Common myeloid progenitor, CD34-positive (primary cell): Measurements from ENCODE around the gene PRKCH.

Experiments used
- CTCF ChIA-PET: fragments of 350-600 bp; sonication (Branson Sonifier 250); formaldehyde crosslinking; loops from one replicate; lab custom pipeline; 2021; ENCODE audit warnings: antibody characterized with exemption; lab: Charles Lee
- POLR2A ChIA-PET: fragments of 350-600 bp; sonication (Branson Sonifier 250); formaldehyde crosslinking; loops from one replicate; lab custom pipeline; 2021; ENCODE audit warnings: antibody characterized with exemption; lab: Charles Lee
- DNase-seq, 3 donors: peaks; one replicate each; pipeline versions ENCODE4 v3.0.0 to v3.0.0-alpha.2; 2013
- H3K27ac ChIP-seq, 2 experiments: 1 replicate in 1 of 2; 2 replicates in 1 of 2; pipeline ENCODE4 v1.7.0; 2013; ENCODE audit warnings: inconsistent platforms in 2 of 2, low read length in 2 of 2, mild to moderate bottlenecking in 2 of 2, low read depth in 1 of 2, moderate library complexity in 1 of 2; ENCODE audit not compliant: severe bottlenecking in 2 of 2, insufficient read depth in 1 of 2, poor library complexity in 1 of 2
- H3K27me3 ChIP-seq, 5 experiments: replicated peaks in 2 of 5; 1 replicate in 3 of 5; 2 replicates in 2 of 5; pipeline versions ENCODE4 v1.6.1 to v1.7.0; 2013; ENCODE audit warnings: low read length in 4 of 5, mild to moderate bottlenecking in 2 of 5, moderate library complexity in 2 of 5, inconsistent platforms in 1 of 5; ENCODE audit not compliant: insufficient read depth in 5 of 5, control insufficient read depth in 4 of 5
- H3K36me3 ChIP-seq, 4 experiments: 1 replicate in 2 of 4; 2 replicates in 2 of 4; pipeline versions ENCODE4 v1.6.1 to v1.7.0; 2013; ENCODE audit warnings: low read length in 3 of 4, control low read depth in 1 of 4, mild to moderate bottlenecking in 1 of 4; ENCODE audit not compliant: control insufficient read depth in 4 of 4, insufficient read depth in 4 of 4
- H3K4me1 ChIP-seq, 4 experiments: 1 replicate in 3 of 4; 2 replicates in 1 of 4; pipeline versions ENCODE4 v1.6.1 to v1.7.1; 2013; ENCODE audit warnings: low read length in 3 of 4, mild to moderate bottlenecking in 3 of 4, control low read depth in 1 of 4, inconsistent platforms in 1 of 4, moderate library complexity in 1 of 4; ENCODE audit not compliant: control insufficient read depth in 4 of 4, insufficient read depth in 4 of 4; ENCODE audit errors: control extremely low read depth in 1 of 4
- H3K4me3 ChIP-seq, 7 experiments: 1 replicate in 4 of 7; 2 replicates in 3 of 7; pipeline versions ENCODE4 v1.5.1 to v1.7.0; 2013; ENCODE audit warnings: mild to moderate bottlenecking in 7 of 7, low read length in 6 of 7, moderate library complexity in 6 of 7, inconsistent platforms in 2 of 7, low read depth in 2 of 7, control low read depth in 1 of 7; ENCODE audit not compliant: insufficient read depth in 4 of 7, control insufficient read depth in 1 of 7; ENCODE audit errors: extremely low read depth in 1 of 7
- H3K9me3 ChIP-seq, 5 experiments: 1 replicate in 4 of 5; 2 replicates in 1 of 5; pipeline versions ENCODE4 v1.6.1 to v1.7.1; 2013; ENCODE audit warnings: low read length in 4 of 5, mild to moderate bottlenecking in 2 of 5, inconsistent platforms in 1 of 5, low read depth in 1 of 5, moderate library complexity in 1 of 5; ENCODE audit not compliant: control insufficient read depth in 4 of 5, insufficient read depth in 2 of 5; ENCODE audit errors: control extremely low read depth in 1 of 5
- WGBS: methylation state at CpG from one replicate; pipeline ENCODE4 v1.1.5; 2013; ENCODE audit not compliant: insufficient coverage; 5-methylcytosine and 5-hydroxymethylcytosine counted together

The PRKCH gene

GRCh38 chr14:61566537-61567225 lies 245.3 kb downstream of the PRKCH start:
- H3K4me3 ChIP-seq: no peak overlapping the region
- ChIA-PET POLR2A (no interaction called here), CTCF (interaction anchor here (0.8 to 2.2 kb wide), 4 partner anchors 8 to 92 kb away, joined by 3 to 7 read pairs (median 4); no protein-coding TSS in a partner anchor)
- H3K27me3 ChIP-seq: peaks cover 0 to 3% (median 0%) of the 10 kb centered on the region in 5 experiments
- H3K27ac ChIP-seq: no peak overlapping the region
- DNase-seq: no peak
- H3K9me3 ChIP-seq: no peaks in the 10 kb centered on the region
- H3K4me1 ChIP-seq: peaks cover 22 to 57% (median 53%) of the 10 kb centered on the region in 4 experiments
- no peaks in the 10 kb centered on the region for H3K36me3 ChIP-seq
- whole genome bisulfite sequencing: 80% methylated on average over 1 of the region's 2 CpGs

- peak in 2 of 3 donors; percentile 48 to 53 for DNase-seq
- peaks cover 22 to 44% (median 43%) of the 10 kb centered on the region in 4 experiments for H3K4me1 ChIP-seq
- H3K27me3 ChIP-seq: peaks cover 0 to 4% (median 0%) of the 10 kb centered on the region in 5 experiments
- 32% methylated on average over 10 of the region's 13 CpGs for WGBS
- no peak overlapping the region for H3K27ac ChIP-seq
- H3K9me3 ChIP-seq: no peaks in the 10 kb centered on the region
- POLR2A ChIA-PET: interaction anchor here (0.6 kb wide), 1 partner anchor 93 kb away, joined by 4 read pairs; no protein-coding TSS in a partner anchor
- no peaks in the 10 kb centered on the region for H3K36me3 ChIP-seq
- CTCF ChIA-PET: interaction anchor here (0.9 to 3.0 kb wide), 4 partner anchors 8 to 96 kb away, joined by 3 to 10 read pairs (median 5); no protein-coding TSS in a partner anchor
- H3K4me3 ChIP-seq: peak overlapping the region in 6 of 7 experiments; percentile 23 to 68 (median 56)
Observed at GRCh38 chr14:61567838-61568571, 246.6 kb downstream of the PRKCH start.

- Histone ChIP-seq H3K27me3 (peaks cover 0 to 4% (median 0%) of the 10 kb centered on the region in 5 experiments), H3K36me3 (no peaks in the 10 kb centered on the region), H3K4me1 (peaks cover 22 to 43% (median 42%) of the 10 kb centered on the region in 4 experiments), H3K4me3 (peak overlapping the region in 6 of 7 experiments; percentile 23 to 68 (median 56)), H3K9me3 (no peaks in the 10 kb centered on the region), H3K27ac (no peak overlapping the region)
- peak in 2 of 3 donors; percentile 73 to 78 for DNase-seq
- ChIA-PET CTCF (interaction anchor here (0.9 to 3.0 kb wide), 6 partner anchors 9 to 97 kb away, joined by 3 to 10 read pairs (median 4); no protein-coding TSS in a partner anchor), POLR2A (no interaction called here)
- WGBS: under 1% methylated on average over 34 of the region's 34 CpGs
Observed at GRCh38 chr14:61568572-61569011, 247.2 kb downstream of the PRKCH start.

DNA sequence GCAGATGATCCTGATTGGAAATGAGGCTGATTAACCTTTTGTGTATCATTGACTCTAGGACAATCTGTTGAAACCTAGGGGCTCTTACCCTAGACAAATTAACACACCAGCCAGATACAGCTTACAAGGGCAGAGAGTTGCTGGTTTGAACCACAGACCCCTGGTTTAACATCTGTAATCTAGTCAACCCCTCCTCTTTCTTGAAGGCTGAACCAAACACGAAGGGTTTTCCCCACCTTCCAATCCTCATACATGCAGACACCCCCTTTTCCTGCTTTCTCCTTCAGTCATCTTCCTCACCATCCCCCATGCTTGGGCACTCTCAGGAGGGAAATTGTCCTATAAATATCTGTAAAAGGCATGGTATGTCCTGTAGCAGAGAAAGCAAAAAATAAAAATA lies 247.9 kb downstream of the PRKCH start:
- H3K27me3 ChIP-seq: peaks cover 0 to 4% (median 0%) of the 10 kb centered on the region in 5 experiments
- DNase-seq: peak in 1 of 3 donors; percentile 21
- H3K27ac ChIP-seq: no peak overlapping the region
- H3K4me1 ChIP-seq: peaks cover 22 to 43% (median 42%) of the 10 kb centered on the region in 4 experiments
- ChIA-PET POLR2A (no interaction called here), CTCF (interaction anchor here (0.9 to 3.0 kb wide), 6 partner anchors 10 to 98 kb away, joined by 3 to 10 read pairs (median 4); no protein-coding TSS in a partner anchor)
- no CpG with 5 or more reads among the region's 1 CpG for WGBS
- H3K9me3 ChIP-seq: no peaks in the 10 kb centered on the region
- H3K36me3 ChIP-seq: no peaks in the 10 kb centered on the region
- H3K4me3 ChIP-seq: peak overlapping the region in 1 of 7 experiments; percentile 36

- ChIA-PET CTCF (interaction anchor here (0.9 to 3.0 kb wide), 6 partner anchors 8 to 160 kb away, joined by 3 to 10 read pairs (median 4); no protein-coding TSS in a partner anchor), POLR2A (no interaction called here)
- 55% methylated on average over 8 of the region's 9 CpGs for WGBS
- Histone ChIP-seq H3K27me3 (peaks cover 0 to 7% (median 0%) of the 10 kb centered on the region in 5 experiments), H3K9me3 (no peaks in the 10 kb centered on the region), H3K27ac (no peak overlapping the region), H3K4me3 (peak overlapping the region in 1 of 7 experiments; percentile 36), H3K36me3 (no peaks in the 10 kb centered on the region), H3K4me1 (peaks cover 22 to 38% (median 37%) of the 10 kb centered on the region in 4 experiments)
- peak in 2 of 3 donors; percentile 71 to 72 for DNase-seq
Observed at GRCh38 chr14:61569812-61570548, 248.6 kb downstream of the PRKCH start.

DNA sequence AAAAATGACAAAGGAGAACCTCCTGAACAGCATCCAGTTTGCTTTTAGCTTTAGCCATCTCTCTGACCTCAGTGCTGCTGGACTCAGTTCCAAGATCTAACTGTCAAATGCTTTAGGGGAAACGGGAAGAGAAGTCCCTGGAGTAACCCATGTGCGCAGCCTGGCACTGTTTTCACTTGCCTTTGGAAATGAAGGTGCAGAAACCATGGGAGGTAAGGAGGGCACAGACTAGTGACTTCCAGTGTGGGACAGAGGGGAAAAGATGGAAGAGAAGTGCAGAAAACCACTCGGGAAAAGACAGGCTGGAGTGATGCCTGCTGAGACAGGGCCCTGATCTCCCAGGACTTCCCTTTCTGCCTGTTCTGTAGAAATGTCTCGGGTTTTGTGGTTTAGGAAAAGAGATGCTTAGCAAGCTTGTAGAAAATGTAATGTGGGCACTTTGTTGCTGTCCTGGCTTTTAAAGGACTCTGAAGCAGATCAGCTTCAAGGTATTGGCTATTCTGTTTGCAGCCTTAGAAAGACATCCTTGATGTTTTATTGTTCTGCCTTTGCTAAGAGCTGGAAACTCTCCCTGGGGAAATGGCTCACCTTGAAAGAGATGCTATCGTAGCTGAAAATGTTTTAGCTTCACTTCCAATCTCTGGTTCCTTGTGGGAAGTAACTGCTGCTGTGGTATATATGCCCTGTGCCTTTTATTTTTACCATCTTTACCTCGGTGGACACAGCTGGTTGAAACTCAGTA lies 249.3 kb downstream of the PRKCH start:
- H3K4me1 ChIP-seq: peaks cover 22 to 38% (median 37%) of the 10 kb centered on the region in 4 experiments
- POLR2A ChIA-PET: no interaction called here
- H3K4me3 ChIP-seq: peak overlapping the region in 1 of 7 experiments; percentile 43
- 69% methylated on average over 6 of the region's 6 CpGs for WGBS
- H3K27me3 ChIP-seq: peaks cover 0 to 11% (median 4%) of the 10 kb centered on the region in 5 experiments
- H3K9me3 ChIP-seq: no peaks in the 10 kb centered on the region
- DNase-seq: no peak
- no peak overlapping the region for H3K27ac ChIP-seq
- CTCF ChIA-PET: interaction anchor here (0.8 to 3.0 kb wide), 9 partner anchors 9 to 159 kb away, joined by 3 to 10 read pairs (median 3); no protein-coding TSS in a partner anchor
- H3K36me3 ChIP-seq: no peaks in the 10 kb centered on the region
